Smooth muscle cell of the brain vasculature (primary cell): ENCODE results near the gene MTCH1.
A peak's percentile ranks its signal among the peaks of the same experiment; 100 is the strongest.

Experiments
- DNase-seq: peaks from one replicate; pipeline ENCODE4 v3.0.0-alpha.2; 2012; ENCODE audit warnings: low read depth, low spot score

The MTCH1 gene

GRCh38 chr6:36985808-36986703 is at the start of gene MTCH1:
Gene MTCH1, minus strand, starts transcription at chr6:36986196. Its CDS starts 23 bp downstream, at chr6:36986173.
- peak; percentile 73 for DNase-seq

GRCh38 chr6:37033819-37034795 is 48.1 kb upstream of the MTCH1 start:
- DNase-seq = no peak

GRCh38 chr6:37033255-37033654 is 47.3 kb upstream of the MTCH1 start:
- DNase-seq = no peak

GRCh38 chr6:37032239-37032638 is 46.2 kb upstream of the MTCH1 start:
- DNase-seq = no peak

- no peak for DNase-seq
These were observed 44.6 kb upstream of the MTCH1 start for GRCh38 chr6:37030599-37030998.

- DNase-seq = peak; percentile 33
These were observed 43.4 kb upstream of the MTCH1 start for GRCh38 chr6:37029249-37029971.

- no peak for DNase-seq
These were observed 41.9 kb upstream of the MTCH1 start for GRCh38 chr6:37027811-37028469.

GRCh38 chr6:37027036-37027720 is 41.2 kb upstream of the MTCH1 start:
- DNase-seq = no peak

GRCh38 chr6:37025621-37026466 is 39.8 kb upstream of the MTCH1 start:
- no peak for DNase-seq

GRCh38 chr6:37024656-37025337 is 38.8 kb upstream of the MTCH1 start:
- DNase-seq = no peak

- DNase-seq = no peak
These were observed 36.3 kb upstream of the MTCH1 start for GRCh38 chr6:37022135-37022863.

- peak; percentile 32 for DNase-seq
These were observed 35.5 kb upstream of the MTCH1 start for GRCh38 chr6:37021356-37022129.

- DNase-seq = no peak
These were observed 34.8 kb upstream of the MTCH1 start for GRCh38 chr6:37020812-37021211.

GRCh38 chr6:37020381-37020780 is 34.4 kb upstream of the MTCH1 start:
- DNase-seq = no peak

- no peak for DNase-seq
These were observed 33.1 kb upstream of the MTCH1 start for GRCh38 chr6:37019065-37019450.

- DNase-seq = peak; percentile 70
These were observed 32.4 kb upstream of the MTCH1 start for GRCh38 chr6:37018198-37019064.
